IMR-90 (cell line): ENCODE data around the gene AHCYL2. TPM values are rescaled to one million over a fixed set of nuclear protein-coding genes. Genes with fewer than 3 reads are reported as not detected.
"Not testable (repeated sequence)": the region's sequence is repeated elsewhere in the genome, so short reads cannot be mapped to it uniquely, and the experiment has no call there.

Experiments used
- ATAC-seq: fragments of 200-7000 bp; cut with Tn5 transposase; 2 replicates; pipeline ENCODE4 v1.9.1; 2020; ENCODE audit warnings: low read depth, mild to moderate bottlenecking, moderate library complexity
- BruUV-seq: library from RNA; stranded (reverse); fragments of 400-500 nt; replicated peaks from 2 replicates; lab custom pipeline; 2021; lab: Mats Ljungman, UMichigan
- CTCF ChIA-PET: fragments of 300-600 bp; formaldehyde crosslinking; extraction: SDS; loops from one replicate; lab custom pipeline; 2021; ENCODE audit warnings: antibody characterized with exemption; lab: Yijun Ruan, JAX
- POLR2A ChIA-PET: fragments of 300-600 bp; sonication (Branson Sonifier 250); formaldehyde crosslinking; loops from one replicate; lab custom pipeline; 2022; ENCODE audit warnings: antibody characterized with exemption; ENCODE audit not compliant: unreplicated experiment; lab: Charles Lee
- DNase-seq: peaks from one replicate; pipeline ENCODE4 v3.0.0; 2013
- H2AFZ ChIP-seq: replicated peaks from 2 replicates; pipeline ENCODE3; 2013; ENCODE audit warnings: low read length, mild to moderate bottlenecking; ENCODE audit not compliant: poor library complexity
- H2AK5ac ChIP-seq: 2 replicates; pipeline ENCODE4 v1.6.1; 2013; ENCODE audit warnings: low read depth, low read length, inconsistent platforms
- H2AK9ac ChIP-seq: replicated peaks from 2 replicates; pipeline ENCODE3; 2013; ENCODE audit warnings: mild to moderate bottlenecking, low read depth, low read length, moderate library complexity; ENCODE audit not compliant: poor library complexity
- H2BK120ac ChIP-seq: 2 replicates; pipeline ENCODE4 v1.6.1; 2013; ENCODE audit warnings: low read depth, low read length, inconsistent platforms
- H2BK15ac ChIP-seq: 3 replicates; pipeline ENCODE4 v1.6.1; 2013; ENCODE audit warnings: low read depth, low read length, inconsistent platforms
- H2BK20ac ChIP-seq: 2 replicates; pipeline ENCODE4 v1.6.1; 2013; ENCODE audit warnings: low read depth, mild to moderate bottlenecking, inconsistent platforms, low read length, moderate library complexity
- H2BK5ac ChIP-seq: 2 replicates; pipeline ENCODE4 v1.6.1; 2013; ENCODE audit warnings: mild to moderate bottlenecking, low read depth, low read length, inconsistent platforms; ENCODE audit not compliant: poor library complexity, severe bottlenecking
- H3K14ac ChIP-seq: replicated peaks from 2 replicates; pipeline ENCODE4 v1.6.1; 2013; ENCODE audit warnings: low read depth, low read length, inconsistent platforms
- H3K18ac ChIP-seq: 2 replicates; pipeline ENCODE4 v1.6.1; 2013; ENCODE audit warnings: low read depth, low read length, control low read depth
- H3K23ac ChIP-seq: 2 replicates; pipeline ENCODE4 v1.6.1; 2013; ENCODE audit warnings: low read depth, low read length, inconsistent platforms
- H3K27ac ChIP-seq: 2 replicates; pipeline ENCODE4 v1.5.1; 2013; ENCODE audit warnings: mild to moderate bottlenecking, control low read depth, low read length; ENCODE audit not compliant: insufficient read depth
- H3K27me3 ChIP-seq: 2 replicates; pipeline ENCODE4 v1.6.1; 2013; ENCODE audit warnings: low read length; ENCODE audit not compliant: control insufficient read depth, insufficient read depth
- H3K36me3 ChIP-seq: 2 replicates; pipeline ENCODE4 v1.6.1; 2013; ENCODE audit warnings: low read length, mixed read lengths; ENCODE audit not compliant: control insufficient read depth, insufficient read depth
- H3K4ac ChIP-seq: 2 replicates; pipeline ENCODE4 v1.6.1; 2013; ENCODE audit warnings: low read depth, low read length, inconsistent platforms
- H3K4me1 ChIP-seq: 2 replicates; pipeline ENCODE4 v1.6.1; 2013; ENCODE audit warnings: low read length, mixed read lengths; ENCODE audit not compliant: control insufficient read depth, insufficient read depth
- H3K4me2 ChIP-seq: 2 replicates; pipeline ENCODE4 v1.6.1; 2013; ENCODE audit warnings: low read depth, mild to moderate bottlenecking, control low read depth, low read length, moderate library complexity
- H3K4me3 ChIP-seq: 2 replicates; pipeline ENCODE4 v1.5.1; 2013; ENCODE audit warnings: low read depth, mild to moderate bottlenecking, control low read depth, low read length, moderate library complexity; ENCODE audit not compliant: insufficient read depth
- H3K56ac ChIP-seq: 2 replicates; pipeline ENCODE4 v1.6.1; 2013; ENCODE audit warnings: low read length, inconsistent platforms; ENCODE audit not compliant: insufficient read depth; ENCODE audit errors: extremely low read depth
- H3K79me1 ChIP-seq, 2 experiments: 2 replicates each; pipeline ENCODE4 v1.6.1; 2013; ENCODE audit warnings: low read length in 2 of 2, inconsistent platforms in 1 of 2, low read depth in 1 of 2
- H3K9ac ChIP-seq: 2 replicates; pipeline ENCODE4 v1.6.1; 2013; ENCODE audit warnings: low read depth, low read length, control low read depth
- H3K9me1 ChIP-seq: 2 replicates; pipeline ENCODE4 v1.6.1; 2013; ENCODE audit warnings: low read length, inconsistent platforms; ENCODE audit not compliant: insufficient read depth
- H3K9me3 ChIP-seq: 2 replicates; pipeline ENCODE4 v1.6.1; 2013; ENCODE audit warnings: low read length; ENCODE audit not compliant: control insufficient read depth, insufficient read depth
- H4K20me1 ChIP-seq: 2 replicates; pipeline ENCODE4 v1.6.1; 2013; ENCODE audit warnings: low read length, inconsistent platforms; ENCODE audit not compliant: insufficient read depth
- H4K5ac ChIP-seq: 2 replicates; pipeline ENCODE4 v1.6.1; 2013; ENCODE audit warnings: mild to moderate bottlenecking, low read depth, low read length, control low read depth
- H4K8ac ChIP-seq, 2 experiments: 2 replicates each; pipeline ENCODE4 v1.6.1; 2013; ENCODE audit warnings: low read depth in 2 of 2, low read length in 2 of 2, control low read depth in 1 of 2, inconsistent platforms in 1 of 2
- H4K91ac ChIP-seq: 2 replicates; pipeline ENCODE4 v1.6.1; 2013; ENCODE audit warnings: low read depth, low read length, inconsistent platforms; ENCODE audit not compliant: insufficient read depth
- BHLHE40 ChIP-seq: fragments of 150-350 bp; IDR thresholded peaks from 2 replicates; pipeline ENCODE4 v1.6.1; 2016; ENCODE audit warnings: mild to moderate bottlenecking, low read depth, low read length
- ELK1 ChIP-seq: fragments of 150-350 bp; IDR thresholded peaks from 2 replicates; pipeline ENCODE4 v1.6.1; 2016; ENCODE audit warnings: low read depth, mild to moderate bottlenecking, low read length, moderate library complexity, borderline replicate concordance
- SMC3 ChIP-seq: fragments of 150-350 bp; IDR thresholded peaks from 2 replicates; pipeline ENCODE4 v1.6.1; 2016; ENCODE audit warnings: low read depth, mild to moderate bottlenecking, antibody characterized with exemption, low read length, moderate library complexity
- USF2 ChIP-seq: fragments of 150-350 bp; IDR thresholded peaks from 2 replicates; pipeline ENCODE4 v1.6.1; 2017; ENCODE audit warnings: mild to moderate bottlenecking, antibody characterized with exemption, low read length, low read depth
- WGBS, 2 experiments: methylation state at CpG; one replicate each; pipeline versions ENCODE4 v1.1.5 to v1.1.7; 2013; ENCODE audit warnings: missing lambda C conversion rate in 2 of 2; ENCODE audit not compliant: insufficient read length in 1 of 2; ENCODE audit errors: extremely low coverage in 2 of 2; 5-methylcytosine and 5-hydroxymethylcytosine counted together
- dilution Hi-C: fragments of 300-500 bp; cut with HindIII; formaldehyde crosslinking; loops from one replicate; pipeline ENCODE4 v1.14.3; 2018; ENCODE audit warnings: low sequenced_read_pairs; ENCODE audit not compliant: unreplicated experiment
- in situ Hi-C: fragments of 300-500 bp; cut with MboI; formaldehyde crosslinking; loops from 3 replicates; pipeline ENCODE4 v1.14.3; 2019; ENCODE audit warnings: low sequenced_read_pairs, inconsistent platforms, mixed read lengths
- intact Hi-C: fragments of 100-400 bp; cut with micrococcal nuclease; formaldehyde crosslinking; loops from 2 replicates; pipeline ENCODE4 v1.10.0; 2022
- polyA plus RNA-seq, 3 experiments: library from polyadenylated mRNA; depleted of rRNA; stranded (reverse); fragments of >200 nt; gene quantifications; 2 replicates each; pipeline ENCODE4 v1.2.3, GENCODE V29; 2012; ENCODE audit warnings: low replicate concordance in 1 of 3
- total RNA-seq: library from RNA; depleted of rRNA; stranded (reverse); fragments of >200 nt; gene quantifications from 2 replicates; pipeline ENCODE4 v1.2.3, GENCODE V29; 2012

Gene AHCYL2
- total and polyA plus RNA-seq, 2 of the 4 experiments (the other 2 are of a cell fraction), result 5.7 to 7.6 TPM

DNA sequence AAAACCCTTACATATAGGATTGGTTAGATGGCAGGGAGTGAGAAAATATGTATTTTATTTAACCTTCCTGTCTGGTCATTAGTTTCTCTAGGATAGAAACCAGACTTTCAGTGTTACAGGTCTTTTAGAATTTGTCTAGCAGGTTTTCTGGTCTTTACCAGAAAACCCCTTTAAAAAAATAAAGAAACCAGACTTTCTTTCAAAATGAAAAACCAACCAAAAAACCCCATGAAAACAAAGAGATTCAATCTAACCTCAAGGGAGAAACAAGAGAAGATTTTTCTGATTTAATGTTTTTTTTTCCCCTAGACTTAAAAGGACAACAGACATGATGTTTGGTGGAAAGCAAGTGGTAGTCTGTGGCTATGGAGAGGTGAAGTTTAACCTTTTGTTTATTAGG lies 180.7 kb downstream of the AHCYL2 start:
- H2BK15ac ChIP-seq, result no peak overlapping the region
- no peak overlapping the region for H3K4ac ChIP-seq
- H2AK5ac ChIP-seq, result no peak overlapping the region
- no peak overlapping the region for H3K4me2 ChIP-seq
- no peaks in the 10 kb centered on the region for H4K20me1 ChIP-seq
- H3K56ac ChIP-seq, result no peak overlapping the region
- ATAC-seq (no peak), DNase-seq (no peak)
- H3K4me1 ChIP-seq, result peaks cover 5% of the 10 kb centered on the region
- no peak overlapping the region for H3K14ac ChIP-seq
- H3K27ac ChIP-seq, result no peak overlapping the region
- BruUV-seq, result no TSS peak
- intact Hi-C loops, result no loop called here
- H4K91ac ChIP-seq, result no peak overlapping the region
- H3K23ac ChIP-seq, result no peak overlapping the region
- dilution Hi-C loops, result no loop called here
- in situ Hi-C loops, result no loop called here
- no peak overlapping the region for H2AFZ ChIP-seq
- no peaks in the 10 kb centered on the region for H3K9me1 ChIP-seq
- H2BK120ac ChIP-seq, result no peak overlapping the region
- H2BK20ac ChIP-seq, result no peak overlapping the region
- H3K79me1 ChIP-seq, result no peaks in the 10 kb centered on the region
- TF ChIP-seq ELK1 (no peak), BHLHE40 (no peak), SMC3 (no peak), USF2 (no peak)
- H2AK9ac ChIP-seq, result no peak overlapping the region
- no peak overlapping the region for H3K18ac ChIP-seq
- H3K9me3 ChIP-seq, result no peaks in the 10 kb centered on the region
- no peak overlapping the region for H3K4me3 ChIP-seq
- H2BK5ac ChIP-seq, result no peak overlapping the region
- H3K36me3 ChIP-seq, result no peaks in the 10 kb centered on the region
- no peak overlapping the region for H3K9ac ChIP-seq
- ChIA-PET POLR2A (no interaction called here), CTCF (no interaction called here)
- no peaks in the 10 kb centered on the region for H3K27me3 ChIP-seq
- H4K8ac ChIP-seq, result no peak overlapping the region
- no peak overlapping the region for H4K5ac ChIP-seq

GRCh38 chr7:129410238-129410637 lies 185.4 kb downstream of the AHCYL2 start:
- DNase-seq, H2BK20ac ChIP-seq, dilution Hi-C loops, H4K20me1 ChIP-seq, H2BK5ac ChIP-seq, H3K14ac ChIP-seq, H2BK15ac ChIP-seq, H3K4me1 ChIP-seq, intact Hi-C loops, H2AK9ac ChIP-seq, H3K4me2 ChIP-seq, H3K9me1 ChIP-seq, H2AFZ ChIP-seq, H4K5ac ChIP-seq, in situ Hi-C loops, ATAC-seq, H3K4ac ChIP-seq, H3K18ac ChIP-seq, POLR2A ChIA-PET, H4K91ac ChIP-seq, H3K56ac ChIP-seq, H2BK120ac ChIP-seq, H3K27me3 ChIP-seq, H4K8ac ChIP-seq, H3K27ac ChIP-seq, H3K9ac ChIP-seq, H3K23ac ChIP-seq, H3K36me3 ChIP-seq, H3K79me1 ChIP-seq, H3K4me3 ChIP-seq, BruUV-seq, H3K9me3 ChIP-seq, H2AK5ac ChIP-seq: not testable (repeated sequence)
- WGBS, 2 experiments, result 89% methylated on average over 3 of the region's 8 CpGs; no CpG with 5 or more reads in 1 of the 2 experiments
- CTCF ChIA-PET, result interaction anchor here (0.6 kb wide), 1 partner anchor 32 kb away, joined by 3 read pairs; no protein-coding TSS in a partner anchor
